Measurements from ENCODE around the gene CPN2.

DNA sequence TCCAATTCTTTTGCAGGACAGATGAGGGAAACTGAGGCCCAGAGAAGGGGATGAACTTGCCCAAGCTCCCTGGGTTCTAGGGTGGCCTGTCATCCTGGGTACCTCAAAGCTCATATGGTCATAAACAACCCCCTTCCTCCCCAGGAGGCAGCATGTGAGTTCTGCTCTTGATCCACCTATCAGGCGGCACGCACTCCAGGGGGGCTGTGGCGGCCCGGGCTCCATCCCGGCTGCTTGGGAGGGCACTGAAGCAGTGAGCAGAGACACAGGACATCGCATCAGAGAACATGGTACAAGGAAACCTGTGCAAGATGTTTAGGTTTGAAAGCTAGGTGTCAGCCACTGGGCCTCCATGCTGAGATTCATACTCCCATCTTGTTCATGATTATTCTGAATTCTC lies 34.2 kb downstream of the CPN2 start:
- no peak for TF ChIP-seq RAD21 (IDR thresholded peaks at IDR 0.05; ENCODE audit: insufficient read depth, low read depth, low read length)
- TF ChIP-seq, protein P1, sequence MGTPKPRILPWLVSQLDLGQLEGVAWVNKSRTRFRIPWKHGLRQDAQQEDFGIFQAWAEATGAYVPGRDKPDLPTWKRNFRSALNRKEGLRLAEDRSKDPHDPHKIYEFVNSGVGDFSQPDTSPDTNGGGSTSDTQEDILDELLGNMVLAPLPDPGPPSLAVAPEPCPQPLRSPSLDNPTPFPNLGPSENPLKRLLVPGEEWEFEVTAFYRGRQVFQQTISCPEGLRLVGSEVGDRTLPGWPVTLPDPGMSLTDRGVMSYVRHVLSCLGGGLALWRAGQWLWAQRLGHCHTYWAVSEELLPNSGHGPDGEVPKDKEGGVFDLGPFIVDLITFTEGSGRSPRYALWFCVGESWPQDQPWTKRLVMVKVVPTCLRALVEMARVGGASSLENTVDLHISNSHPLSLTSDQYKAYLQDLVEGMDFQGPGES (IDR thresholded peaks at IDR 0.05): no peak
- no peak for TF ChIP-seq TCF7 (IDR thresholded peaks at IDR 0.05; ENCODE audit: borderline replicate concordance)
- TF ChIP-seq SP1 (IDR thresholded peaks at IDR 0.05; ENCODE audit: low read depth, low read length): no peak
- TF ChIP-seq, protein P2, sequence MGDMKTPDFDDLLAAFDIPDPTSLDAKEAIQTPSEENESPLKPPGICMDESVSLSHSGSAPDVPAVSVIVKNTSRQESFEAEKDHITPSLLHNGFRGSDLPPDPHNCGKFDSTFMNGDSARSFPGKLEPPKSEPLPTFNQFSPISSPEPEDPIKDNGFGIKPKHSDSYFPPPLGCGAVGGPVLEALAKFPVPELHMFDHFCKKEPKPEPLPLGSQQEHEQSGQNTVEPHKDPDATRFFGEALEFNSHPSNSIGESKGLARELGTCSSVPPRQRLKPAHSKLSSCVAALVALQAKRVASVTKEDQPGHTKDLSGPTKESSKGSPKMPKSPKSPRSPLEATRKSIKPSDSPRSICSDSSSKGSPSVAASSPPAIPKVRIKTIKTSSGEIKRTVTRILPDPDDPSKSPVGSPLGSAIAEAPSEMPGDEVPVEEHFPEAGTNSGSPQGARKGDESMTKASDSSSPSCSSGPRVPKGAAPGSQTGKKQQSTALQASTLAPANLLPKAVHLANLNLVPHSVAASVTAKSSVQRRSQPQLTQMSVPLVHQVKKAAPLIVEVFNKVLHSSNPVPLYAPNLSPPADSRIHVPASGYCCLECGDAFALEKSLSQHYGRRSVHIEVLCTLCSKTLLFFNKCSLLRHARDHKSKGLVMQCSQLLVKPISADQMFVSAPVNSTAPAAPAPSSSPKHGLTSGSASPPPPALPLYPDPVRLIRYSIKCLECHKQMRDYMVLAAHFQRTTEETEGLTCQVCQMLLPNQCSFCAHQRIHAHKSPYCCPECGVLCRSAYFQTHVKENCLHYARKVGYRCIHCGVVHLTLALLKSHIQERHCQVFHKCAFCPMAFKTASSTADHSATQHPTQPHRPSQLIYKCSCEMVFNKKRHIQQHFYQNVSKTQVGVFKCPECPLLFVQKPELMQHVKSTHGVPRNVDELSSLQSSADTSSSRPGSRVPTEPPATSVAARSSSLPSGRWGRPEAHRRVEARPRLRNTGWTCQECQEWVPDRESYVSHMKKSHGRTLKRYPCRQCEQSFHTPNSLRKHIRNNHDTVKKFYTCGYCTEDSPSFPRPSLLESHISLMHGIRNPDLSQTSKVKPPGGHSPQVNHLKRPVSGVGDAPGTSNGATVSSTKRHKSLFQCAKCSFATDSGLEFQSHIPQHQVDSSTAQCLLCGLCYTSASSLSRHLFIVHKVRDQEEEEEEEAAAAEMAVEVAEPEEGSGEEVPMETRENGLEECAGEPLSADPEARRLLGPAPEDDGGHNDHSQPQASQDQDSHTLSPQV (IDR thresholded peaks at IDR 0.05): no peak
- TF ChIP-seq EZH2 (IDR thresholded peaks at IDR 0.05; ENCODE audit: borderline replicate concordance, control insufficient read depth, low read depth, low read length): no peak
- TF ChIP-seq CTCF (IDR thresholded peaks at IDR 0.05 in 2 of 3, conservative IDR thresholded peaks at IDR 0.05 in 1 of 3; ENCODE audit: control insufficient read depth in 2 of 3, extremely low read depth in 1 of 3, insufficient read depth in 1 of 3, low read depth in 3 of 3, low read length in 3 of 3): no peak
- no peak for TF ChIP-seq BRCA1 (IDR thresholded peaks at IDR 0.05; ENCODE audit: low read depth, low read length)
